Panc1 (cell line): ENCODE measurements around the gene INPP4B. TPM values are rescaled to one million over a fixed set of nuclear protein-coding genes. Genes with fewer than 3 reads are reported as not detected.

ENCODE experiments used
- ATAC-seq: fragments of 200-7000 bp; cut with Tn5 transposase; 2 replicates; pipeline ENCODE4 v1.9.1; 2020; ENCODE audit warnings: mild to moderate bottlenecking, moderate library complexity
- BruUV-seq: library from RNA; stranded (reverse); fragments of 400-500 nt; replicated peaks from 2 replicates; lab custom pipeline; 2021; lab: Mats Ljungman, UMichigan
- CTCF ChIA-PET: fragments of 300-600 bp; sonication (Branson Sonifier 250); formaldehyde crosslinking; loops from one replicate; lab custom pipeline; 2022; ENCODE audit warnings: antibody characterized with exemption; lab: Charles Lee
- POLR2A ChIA-PET: fragments of 300-600 bp; sonication (Branson Sonifier 250); formaldehyde crosslinking; loops from one replicate; lab custom pipeline; 2022; ENCODE audit warnings: antibody characterized with exemption; lab: Charles Lee
- DNase-seq: peaks from one replicate; pipeline ENCODE4 v3.0.0-alpha.2; 2010; ENCODE audit warnings: low read depth, low spot score
- H3K27ac ChIP-seq: 2 replicates; pipeline ENCODE4 v1.5.1; 2011; ENCODE audit warnings: mild to moderate bottlenecking, low read length, inconsistent platforms
- H3K27me3 ChIP-seq: fragments of 200-500 bp; sonication (Bioruptor generic); 2 replicates; pipeline ENCODE4 v1.6.0; 2014; ENCODE audit warnings: low read length, inconsistent platforms; ENCODE audit not compliant: control insufficient read depth, insufficient read depth
- H3K36me3 ChIP-seq: fragments of 200-500 bp; sonication (Bioruptor generic); 2 replicates; pipeline ENCODE4 v1.5.1; 2014; ENCODE audit warnings: inconsistent platforms, mild to moderate bottlenecking, low read length, moderate library complexity; ENCODE audit not compliant: control insufficient read depth, insufficient read depth
- H3K4me1 ChIP-seq: 2 replicates; pipeline ENCODE4 v1.5.1; 2011; ENCODE audit warnings: inconsistent platforms, mild to moderate bottlenecking, low read length, moderate library complexity; ENCODE audit not compliant: control insufficient read depth, insufficient read depth
- H3K4me3 ChIP-seq, 2 experiments: 2 replicates each; pipeline ENCODE4 v1.5.1; 2011 to 2012; ENCODE audit warnings: low read depth in 2 of 2, low read length in 2 of 2, mild to moderate bottlenecking in 2 of 2, inconsistent platforms in 1 of 2, moderate library complexity in 1 of 2
- H3K9me3 ChIP-seq: fragments of 200-500 bp; sonication (Bioruptor generic); 2 replicates; pipeline ENCODE4 v1.5.1; 2014; ENCODE audit warnings: low read depth, mild to moderate bottlenecking, inconsistent platforms, low read length, moderate library complexity; ENCODE audit not compliant: control insufficient read depth, insufficient read depth
- POLR2AphosphoS5 ChIP-seq: IDR thresholded peaks from 2 replicates; pipeline ENCODE4 v1.6.1; 2012; ENCODE audit warnings: mild to moderate bottlenecking, low read depth, low read length, moderate library complexity
- SIN3A ChIP-seq: IDR thresholded peaks from 2 replicates; pipeline ENCODE4 v1.6.1; 2012; ENCODE audit warnings: low read depth, mild to moderate bottlenecking, low read length, moderate library complexity, borderline replicate concordance; ENCODE audit not compliant: insufficient read depth
- TCF7L2 ChIP-seq: IDR thresholded peaks from 2 replicates; pipeline ENCODE4 v1.6.1; 2011; ENCODE audit warnings: mild to moderate bottlenecking, low read depth, low read length, inconsistent platforms
- in situ Hi-C: cut with HindIII; loops from 2 replicates; pipeline ENCODE4 v1.10.0; 2016; ENCODE audit warnings: low sequenced_read_pairs, low pct_unique_long_range_greater_than_20kb
- intact Hi-C: fragments of 100-400 bp; cut with micrococcal nuclease; formaldehyde crosslinking; loops from one replicate; pipeline ENCODE4 v1.10.0; 2022; ENCODE audit not compliant: unreplicated experiment
- total RNA-seq: library from RNA; stranded (reverse); gene quantifications from one replicate; pipeline ENCODE4 v1.2.1, GENCODE V29; 2021; ENCODE audit not compliant: unreplicated experiment
- TF ChIP-seq, protein P1 (sequence below): fragments of 450-650 bp; IDR thresholded peaks from 2 replicates; pipeline ENCODE4 v1.5.1; 2017; ENCODE audit warnings: mild to moderate bottlenecking
- TF ChIP-seq, protein P2 (sequence below), 2 experiments: IDR thresholded peaks; 2 replicates each; pipeline ENCODE4 v1.6.1; 2011 to 2012; ENCODE audit warnings: low read depth in 2 of 2, control low read depth in 1 of 2, low read length in 1 of 2, mild to moderate bottlenecking in 1 of 2, moderate library complexity in 1 of 2; ENCODE audit not compliant: insufficient read depth in 1 of 2

INPP4B gene
- total RNA-seq, 1 experiment from 2014 or later: 4.5 TPM

DNA sequence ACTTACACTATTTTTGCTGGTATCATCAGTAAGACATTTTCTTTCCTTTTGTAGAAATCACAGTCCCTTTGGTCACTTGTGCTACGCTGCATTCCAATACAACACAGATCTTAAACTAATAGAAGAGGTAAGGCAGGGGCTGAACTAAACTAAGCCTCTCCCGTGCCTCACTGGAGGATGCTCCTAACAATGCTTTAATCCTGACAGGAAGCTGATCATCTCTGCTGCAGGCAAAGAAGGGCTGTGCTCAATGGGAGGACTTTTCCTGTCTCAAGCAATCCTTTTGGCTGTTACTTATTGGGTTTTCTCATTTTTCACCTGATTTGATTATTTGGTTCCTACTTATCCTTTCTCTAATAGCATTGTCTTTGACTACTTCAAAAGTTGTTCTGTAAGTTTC lies 583.1 kb downstream of the INPP4B start:
- H3K4me3 ChIP-seq: no peak overlapping the region
- H3K27me3 ChIP-seq: no peaks in the 10 kb centered on the region
- DNase-seq (no peak), ATAC-seq (no peak)
- CTCF ChIA-PET: no interaction called here
- in situ Hi-C loops: no loop called here
- H3K9me3 ChIP-seq: no peaks in the 10 kb centered on the region
- no peaks in the 10 kb centered on the region for H3K36me3 ChIP-seq
- TF ChIP-seq, protein P1, sequence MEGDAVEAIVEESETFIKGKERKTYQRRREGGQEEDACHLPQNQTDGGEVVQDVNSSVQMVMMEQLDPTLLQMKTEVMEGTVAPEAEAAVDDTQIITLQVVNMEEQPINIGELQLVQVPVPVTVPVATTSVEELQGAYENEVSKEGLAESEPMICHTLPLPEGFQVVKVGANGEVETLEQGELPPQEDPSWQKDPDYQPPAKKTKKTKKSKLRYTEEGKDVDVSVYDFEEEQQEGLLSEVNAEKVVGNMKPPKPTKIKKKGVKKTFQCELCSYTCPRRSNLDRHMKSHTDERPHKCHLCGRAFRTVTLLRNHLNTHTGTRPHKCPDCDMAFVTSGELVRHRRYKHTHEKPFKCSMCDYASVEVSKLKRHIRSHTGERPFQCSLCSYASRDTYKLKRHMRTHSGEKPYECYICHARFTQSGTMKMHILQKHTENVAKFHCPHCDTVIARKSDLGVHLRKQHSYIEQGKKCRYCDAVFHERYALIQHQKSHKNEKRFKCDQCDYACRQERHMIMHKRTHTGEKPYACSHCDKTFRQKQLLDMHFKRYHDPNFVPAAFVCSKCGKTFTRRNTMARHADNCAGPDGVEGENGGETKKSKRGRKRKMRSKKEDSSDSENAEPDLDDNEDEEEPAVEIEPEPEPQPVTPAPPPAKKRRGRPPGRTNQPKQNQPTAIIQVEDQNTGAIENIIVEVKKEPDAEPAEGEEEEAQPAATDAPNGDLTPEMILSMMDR: no peak
- TF ChIP-seq TCF7L2 (no peak), SIN3A (no peak), POLR2AphosphoS5 (no peak)
- TF ChIP-seq, protein P2, sequence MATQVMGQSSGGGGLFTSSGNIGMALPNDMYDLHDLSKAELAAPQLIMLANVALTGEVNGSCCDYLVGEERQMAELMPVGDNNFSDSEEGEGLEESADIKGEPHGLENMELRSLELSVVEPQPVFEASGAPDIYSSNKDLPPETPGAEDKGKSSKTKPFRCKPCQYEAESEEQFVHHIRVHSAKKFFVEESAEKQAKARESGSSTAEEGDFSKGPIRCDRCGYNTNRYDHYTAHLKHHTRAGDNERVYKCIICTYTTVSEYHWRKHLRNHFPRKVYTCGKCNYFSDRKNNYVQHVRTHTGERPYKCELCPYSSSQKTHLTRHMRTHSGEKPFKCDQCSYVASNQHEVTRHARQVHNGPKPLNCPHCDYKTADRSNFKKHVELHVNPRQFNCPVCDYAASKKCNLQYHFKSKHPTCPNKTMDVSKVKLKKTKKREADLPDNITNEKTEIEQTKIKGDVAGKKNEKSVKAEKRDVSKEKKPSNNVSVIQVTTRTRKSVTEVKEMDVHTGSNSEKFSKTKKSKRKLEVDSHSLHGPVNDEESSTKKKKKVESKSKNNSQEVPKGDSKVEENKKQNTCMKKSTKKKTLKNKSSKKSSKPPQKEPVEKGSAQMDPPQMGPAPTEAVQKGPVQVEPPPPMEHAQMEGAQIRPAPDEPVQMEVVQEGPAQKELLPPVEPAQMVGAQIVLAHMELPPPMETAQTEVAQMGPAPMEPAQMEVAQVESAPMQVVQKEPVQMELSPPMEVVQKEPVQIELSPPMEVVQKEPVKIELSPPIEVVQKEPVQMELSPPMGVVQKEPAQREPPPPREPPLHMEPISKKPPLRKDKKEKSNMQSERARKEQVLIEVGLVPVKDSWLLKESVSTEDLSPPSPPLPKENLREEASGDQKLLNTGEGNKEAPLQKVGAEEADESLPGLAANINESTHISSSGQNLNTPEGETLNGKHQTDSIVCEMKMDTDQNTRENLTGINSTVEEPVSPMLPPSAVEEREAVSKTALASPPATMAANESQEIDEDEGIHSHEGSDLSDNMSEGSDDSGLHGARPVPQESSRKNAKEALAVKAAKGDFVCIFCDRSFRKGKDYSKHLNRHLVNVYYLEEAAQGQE (IDR thresholded peaks at IDR 0.05; ENCODE audit: insufficient read depth in 1 of 2, low read depth in 2 of 2, low read length in 1 of 2): no peak
- no peak overlapping the region for H3K27ac ChIP-seq
- H3K4me1 ChIP-seq: peaks cover 9% of the 10 kb centered on the region; the same call in 1 of the 2 replicates
- POLR2A ChIA-PET: no interaction called here
- no TSS peak for BruUV-seq
- intact Hi-C loops: no loop called here

DNA sequence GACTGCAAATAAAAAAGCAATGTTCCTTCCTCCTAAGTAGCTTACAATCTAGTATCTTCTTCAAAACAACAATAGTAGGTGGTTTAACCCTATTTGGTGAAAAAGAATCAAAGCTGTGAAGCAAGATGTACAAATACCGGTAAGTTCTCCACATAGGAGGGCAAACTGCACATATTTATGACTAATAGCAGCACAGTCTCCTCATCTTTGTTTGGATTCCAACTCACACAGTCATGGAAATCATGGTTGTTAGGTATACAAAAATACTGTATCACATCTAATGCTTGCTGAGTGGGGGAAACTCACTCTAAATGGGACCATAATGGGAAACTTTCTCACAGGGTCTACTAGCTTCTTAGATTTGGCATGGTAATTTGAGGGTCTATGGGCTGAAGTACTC lies 597.2 kb downstream of the INPP4B start:
- H3K27ac ChIP-seq: no peak overlapping the region
- ATAC-seq (no peak), DNase-seq (no peak)
- no peaks in the 10 kb centered on the region for H3K36me3 ChIP-seq
- TF ChIP-seq, protein P1: no peak
- TF ChIP-seq POLR2AphosphoS5: no peak
- no peak for TF ChIP-seq SIN3A
- TF ChIP-seq, protein P2 (IDR thresholded peaks at IDR 0.05; ENCODE audit: insufficient read depth in 1 of 2, low read depth in 2 of 2, low read length in 1 of 2): no peak
- TF ChIP-seq TCF7L2: no peak
- no peaks in the 10 kb centered on the region for H3K9me3 ChIP-seq
- BruUV-seq: no TSS peak
- no peaks in the 10 kb centered on the region for H3K4me1 ChIP-seq
- ChIA-PET POLR2A (no interaction called here), CTCF (no interaction called here)
- in situ Hi-C loops (no loop called here), intact Hi-C loops (no loop called here)
- no peaks in the 10 kb centered on the region for H3K27me3 ChIP-seq
- no peak overlapping the region for H3K4me3 ChIP-seq
